Activated T-cell treated with anti-CD3 and anti-CD28 coated beads, Interleukin-2, amount 50 U/mL, for 72 hours (primary cell): ENCODE data around the gene BSG. TPM values are rescaled to one million over a fixed set of nuclear protein-coding genes. Genes with fewer than 3 reads are reported as not detected.

Experiments used
- ATAC-seq, 2 donors: fragments of 150-1000 bp; cut with Tn5 transposase; replicated peaks in 1 of 2; 2 replicates each; pipeline ENCODE4 v1.10.0; 2021; ENCODE audit warnings: moderate library complexity in 2 of 2, mild to moderate bottlenecking in 1 of 2
- DNase-seq, 2 donors: peaks; one replicate each; pipeline ENCODE4 v3.0.0; 2021 to 2022; ENCODE audit warnings: mixed read lengths in 1 of 2
- H3K27ac Mint-ChIP-seq: one replicate; pipeline ENCODE4 v1.8.0; 2022; ENCODE audit warnings: mild to moderate bottlenecking, moderate library complexity, mixed read lengths
- H3K27me3 Mint-ChIP-seq: one replicate; pipeline ENCODE4 v1.8.0; 2022; ENCODE audit warnings: low read depth, mixed read lengths
- H3K36me3 Mint-ChIP-seq, 2 donors: one replicate each; pipeline ENCODE4 v1.8.0; 2022; ENCODE audit warnings: mixed read lengths in 2 of 2, mild to moderate bottlenecking in 1 of 2; ENCODE audit not compliant: insufficient read depth in 2 of 2
- H3K4me1 Mint-ChIP-seq: one replicate; pipeline ENCODE4 v1.8.0; 2022; ENCODE audit warnings: low read depth, mixed read lengths
- H3K4me3 Mint-ChIP-seq, 2 donors: one replicate each; pipeline ENCODE4 v1.8.0; 2022; ENCODE audit warnings: mild to moderate bottlenecking in 2 of 2, mixed read lengths in 2 of 2, moderate library complexity in 2 of 2
- H3K9me3 Mint-ChIP-seq, 2 donors: one replicate each; pipeline ENCODE4 v1.8.0; 2022; ENCODE audit warnings: mixed read lengths in 2 of 2
- total RNA-seq, 2 donors: library from RNA; stranded (reverse); gene quantifications; one replicate each; pipeline ENCODE4 v1.2.3, GENCODE V29; 2022

BSG gene
- 100 to 1,000 TPM; 144 to 162 TPM for total RNA-seq

DNA sequence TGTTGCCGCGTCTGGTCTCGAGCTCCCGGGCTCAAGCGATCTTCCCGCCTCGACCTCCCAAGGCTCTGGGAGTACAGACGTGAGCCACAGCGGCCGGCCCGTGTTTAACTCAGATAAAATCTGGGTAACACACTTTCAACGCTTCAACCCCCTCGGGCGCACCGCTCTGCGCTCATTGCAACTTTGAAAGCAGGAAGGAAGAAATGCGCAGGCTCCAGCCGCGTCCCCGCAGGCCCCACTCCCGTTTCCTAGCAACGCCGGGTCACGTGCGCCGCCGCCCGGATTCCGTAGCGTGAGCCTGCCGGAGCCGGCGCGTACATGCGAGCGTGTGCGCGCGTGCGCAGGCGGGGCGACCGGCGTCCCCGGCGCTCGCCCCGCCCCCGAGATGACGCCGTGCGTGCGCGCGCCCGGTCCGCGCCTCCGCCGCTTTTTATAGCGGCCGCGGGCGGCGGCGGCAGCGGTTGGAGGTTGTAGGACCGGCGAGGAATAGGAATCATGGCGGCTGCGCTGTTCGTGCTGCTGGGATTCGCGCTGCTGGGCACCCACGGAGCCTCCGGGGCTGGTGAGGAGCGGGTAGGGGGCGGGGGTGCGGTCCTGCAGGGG lies at the start of gene BSG:
Gene BSG (plus strand): TSS at position 457 of the 603 bp plus-strand sequence. CDS start 39 bp downstream, at position 496.
- Mint-ChIP-seq H3K4me3 (peak within 1 kb of the TSS; percentile 89 to 97), H3K36me3 (no peaks in the 10 kb centered on the region), H3K27me3 (no peaks in the 10 kb centered on the region), H3K27ac (peak within 1 kb of the TSS; percentile 92), H3K4me1 (peaks cover 40% of the 10 kb centered on the region), H3K9me3 (no peaks in the 10 kb centered on the region)
- DNase-seq (peak; percentile 99), ATAC-seq (peak; percentile 88 to 89)

DNA sequence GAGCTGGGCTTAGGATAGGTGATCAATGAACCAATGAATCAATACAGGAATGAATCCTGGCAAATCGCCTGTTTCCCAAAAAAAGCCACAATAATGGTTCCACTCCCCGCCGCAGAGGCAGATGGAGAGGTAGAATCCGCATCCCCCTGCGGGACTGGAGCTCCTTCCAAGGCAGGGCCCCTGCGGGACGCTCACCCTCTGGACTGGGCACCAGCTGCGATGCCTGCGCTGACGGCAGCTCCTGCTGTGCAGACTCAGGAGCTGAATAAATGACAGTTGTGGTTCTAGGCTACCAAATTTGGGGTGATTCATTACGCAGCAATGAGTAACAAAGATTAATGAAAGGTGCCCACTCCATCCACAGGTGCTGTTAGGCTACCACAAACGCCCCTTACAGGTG lies 49.7 kb upstream of the BSG start:
- Mint-ChIP-seq H3K4me1 (no peaks in the 10 kb centered on the region), H3K27me3 (no peaks in the 10 kb centered on the region), H3K9me3 (no peaks in the 10 kb centered on the region), H3K27ac (no peak overlapping the region), H3K36me3 (no peaks in the 10 kb centered on the region), H3K4me3 (no peak overlapping the region)
- DNase-seq (no peak), ATAC-seq (no peak)

DNA sequence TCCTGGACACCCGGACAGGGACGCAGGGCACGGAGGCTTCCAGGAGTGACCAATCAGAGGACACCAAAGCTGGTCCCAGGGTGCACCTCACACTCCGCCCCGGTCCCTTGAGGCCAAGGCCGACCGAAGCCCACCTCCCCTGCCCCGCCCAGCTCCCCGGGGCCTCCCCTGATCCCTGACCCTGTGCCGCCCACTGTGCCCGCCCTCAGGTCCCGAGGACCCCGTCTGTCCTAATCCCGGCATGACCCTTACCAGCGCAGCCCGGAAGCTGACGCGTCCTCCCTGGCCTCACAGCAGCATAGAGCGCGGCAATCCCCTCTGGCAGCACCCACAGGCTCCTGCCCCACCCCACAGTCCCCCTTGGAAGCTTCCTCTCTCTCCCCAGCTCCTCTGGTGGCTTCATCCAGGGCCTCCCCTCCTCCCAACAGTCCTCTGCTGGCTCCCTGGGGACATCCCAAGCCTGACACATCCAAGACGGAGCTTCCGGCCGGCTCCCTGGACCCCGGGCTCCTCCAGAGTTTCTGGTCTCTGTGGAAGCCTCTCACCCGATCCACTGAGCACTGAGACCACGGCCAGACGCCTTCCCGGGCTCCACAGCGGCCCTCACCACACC lies 48.2 kb upstream of the BSG start:
- H3K4me1 Mint-ChIP-seq: peaks cover 5% of the 10 kb centered on the region

DNA sequence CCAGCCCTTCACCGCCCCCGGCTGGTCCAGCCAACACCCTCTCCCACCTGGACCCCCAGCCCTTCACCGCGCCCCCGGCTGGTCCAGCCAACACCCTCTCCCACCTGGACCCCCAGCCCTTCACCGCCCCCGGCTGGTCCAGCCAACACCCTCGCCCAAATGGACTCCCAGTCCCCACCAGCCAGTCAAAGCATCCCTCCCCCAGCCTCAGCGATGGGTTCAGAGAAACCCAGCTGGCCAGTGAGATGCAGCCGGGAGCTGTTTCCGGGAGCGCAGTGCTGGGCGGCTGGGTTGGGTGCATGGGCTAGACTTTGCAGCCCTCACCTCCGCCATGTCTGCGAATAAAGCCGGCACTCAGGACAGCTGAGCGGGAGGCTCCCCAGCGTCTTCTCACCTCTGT lies 47.4 kb upstream of the BSG start:
- Mint-ChIP-seq H3K4me3 (no peak overlapping the region), H3K27ac (no peak overlapping the region), H3K4me1 (peaks cover 5% of the 10 kb centered on the region)

More for the DNA sequence above, 48.2 kb upstream of the BSG start:
- Mint-ChIP-seq H3K36me3 (no peaks in the 10 kb centered on the region), H3K4me3 (no peak overlapping the region), H3K9me3 (no peaks in the 10 kb centered on the region), H3K27ac (no peak overlapping the region), H3K27me3 (no peaks in the 10 kb centered on the region)
- DNase-seq (no peak), ATAC-seq (no peak)

DNA sequence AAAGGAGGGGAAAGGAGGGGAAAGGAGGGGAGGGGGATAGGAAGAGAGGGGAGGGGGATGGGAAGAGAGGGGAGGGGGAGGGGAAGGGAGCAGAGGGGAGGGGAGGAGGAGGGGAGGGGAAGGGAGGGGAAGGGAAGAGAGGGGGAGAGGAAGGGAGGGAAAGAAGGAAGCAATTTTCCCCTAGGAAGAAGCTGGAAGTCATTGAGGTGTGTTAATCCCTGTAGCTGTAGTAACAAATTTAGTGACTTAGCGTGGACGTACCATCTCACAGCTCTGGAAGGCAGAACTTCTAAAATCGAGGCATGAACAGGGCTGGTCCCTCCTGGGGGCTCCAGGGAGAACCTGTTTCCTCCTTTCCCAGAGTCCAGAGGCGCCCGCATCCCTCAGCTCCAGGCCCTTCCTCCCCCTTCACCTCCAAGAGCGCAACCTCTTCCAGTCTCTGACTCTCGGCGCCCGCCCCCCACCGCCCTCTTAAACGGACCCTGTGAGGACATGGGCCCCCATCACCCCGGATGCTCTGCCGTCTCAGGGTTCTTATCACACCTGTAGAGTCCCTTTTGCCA lies 46.5 kb upstream of the BSG start:
- Mint-ChIP-seq H3K4me1 (peaks cover 5% of the 10 kb centered on the region), H3K9me3 (no peaks in the 10 kb centered on the region), H3K36me3 (no peaks in the 10 kb centered on the region), H3K4me3 (no peak overlapping the region), H3K27ac (no peak overlapping the region), H3K27me3 (no peaks in the 10 kb centered on the region)
- no peak for ATAC-seq
- no peak for DNase-seq

More for the DNA sequence above, 47.4 kb upstream of the BSG start:
- Mint-ChIP-seq H3K9me3 (no peaks in the 10 kb centered on the region), H3K27me3 (no peaks in the 10 kb centered on the region), H3K36me3 (no peaks in the 10 kb centered on the region)
- DNase-seq (no peak), ATAC-seq (peak in 1 of 2 donors; percentile 9)

DNA sequence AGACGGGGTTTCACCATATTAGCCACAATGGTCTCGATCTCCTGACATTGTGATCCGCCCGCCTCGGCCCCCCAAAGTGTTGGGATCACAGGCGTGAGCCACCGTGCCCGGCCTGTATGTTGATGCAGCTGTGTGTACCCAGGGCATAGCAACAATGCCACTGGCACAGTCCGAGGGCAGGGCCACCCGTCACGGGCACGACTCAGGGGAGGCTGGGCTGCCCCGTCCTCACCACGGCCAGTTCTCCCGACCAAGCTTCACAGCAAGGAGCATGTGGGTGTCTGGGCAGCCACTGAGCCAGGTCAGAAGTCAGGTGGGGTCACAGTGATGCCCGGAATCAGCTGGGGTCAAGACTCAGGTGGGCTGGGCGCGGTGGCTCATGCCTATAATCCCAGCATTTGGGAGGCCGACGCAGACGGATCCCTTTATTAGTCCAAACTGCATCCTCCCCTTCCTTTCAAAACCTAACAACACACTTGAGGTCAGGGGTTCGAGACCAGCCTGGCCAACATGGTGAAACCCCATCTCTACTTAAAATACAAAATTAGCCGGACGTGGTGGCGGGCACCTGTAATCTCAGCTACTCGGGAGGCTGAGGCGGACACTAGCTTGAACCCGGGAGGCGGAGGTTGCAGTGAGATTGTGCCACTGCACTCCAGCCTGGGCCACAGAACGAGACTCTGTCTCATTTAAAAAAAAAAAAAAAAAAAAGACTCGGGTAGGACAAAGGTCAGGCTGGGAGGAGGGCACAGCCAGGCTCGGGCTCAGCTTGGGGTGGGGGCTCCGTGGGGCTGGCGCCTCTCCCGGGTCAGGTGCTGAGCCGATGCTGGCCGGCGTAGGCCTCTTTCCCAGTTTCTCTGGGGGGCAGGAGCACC lies 42.0 kb upstream of the BSG start:
- Mint-ChIP-seq H3K27ac (peak overlapping the region; percentile 42), H3K4me3 (peak overlapping the region; percentile 78 to 84), H3K9me3 (no peaks in the 10 kb centered on the region), H3K27me3 (no peaks in the 10 kb centered on the region), H3K4me1 (peaks cover 20% of the 10 kb centered on the region), H3K36me3 (no peaks in the 10 kb centered on the region)
- ATAC-seq (no peak), DNase-seq (no peak)

DNA sequence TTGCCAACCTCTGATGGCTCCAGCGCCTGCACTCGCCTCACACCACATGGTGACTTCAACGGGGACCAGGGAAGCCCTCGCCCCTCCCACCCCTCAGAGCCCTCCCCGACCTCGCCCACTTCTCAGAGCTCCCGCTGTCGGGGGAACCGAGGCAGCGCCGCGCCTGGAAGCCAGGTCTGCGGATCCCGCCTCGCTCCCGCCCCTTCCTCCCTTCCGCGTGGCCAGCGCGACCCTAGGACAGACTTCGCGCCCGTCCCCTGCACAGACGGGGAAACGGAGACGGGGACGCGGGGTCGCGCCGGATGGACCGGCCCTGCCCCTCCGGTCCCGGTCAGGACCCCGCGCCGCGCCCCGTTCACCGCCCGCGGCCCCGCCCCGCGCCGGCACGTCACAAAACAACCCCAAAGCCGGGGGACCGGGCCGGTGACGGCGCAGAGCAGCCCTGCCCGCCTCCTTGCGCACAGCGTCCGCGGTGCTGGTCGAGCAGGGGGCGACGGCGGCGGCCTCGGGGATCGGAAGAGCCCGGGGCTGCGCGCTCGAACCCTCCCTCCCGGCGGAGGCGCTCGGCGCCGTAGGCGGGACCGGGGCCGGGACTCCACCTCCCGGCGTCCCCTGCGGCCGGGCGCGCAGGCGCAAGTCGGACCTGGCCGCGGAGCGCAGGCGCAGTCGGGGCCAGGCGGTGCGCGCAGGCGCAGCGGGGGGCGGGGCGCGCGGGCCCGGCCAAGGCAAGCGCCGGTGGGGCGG lies 41.2 kb upstream of the BSG start:
- peak overlapping the region; percentile 78 to 84 for H3K4me3 Mint-ChIP-seq
- H3K4me1 Mint-ChIP-seq: peaks cover 20% of the 10 kb centered on the region

DNA sequence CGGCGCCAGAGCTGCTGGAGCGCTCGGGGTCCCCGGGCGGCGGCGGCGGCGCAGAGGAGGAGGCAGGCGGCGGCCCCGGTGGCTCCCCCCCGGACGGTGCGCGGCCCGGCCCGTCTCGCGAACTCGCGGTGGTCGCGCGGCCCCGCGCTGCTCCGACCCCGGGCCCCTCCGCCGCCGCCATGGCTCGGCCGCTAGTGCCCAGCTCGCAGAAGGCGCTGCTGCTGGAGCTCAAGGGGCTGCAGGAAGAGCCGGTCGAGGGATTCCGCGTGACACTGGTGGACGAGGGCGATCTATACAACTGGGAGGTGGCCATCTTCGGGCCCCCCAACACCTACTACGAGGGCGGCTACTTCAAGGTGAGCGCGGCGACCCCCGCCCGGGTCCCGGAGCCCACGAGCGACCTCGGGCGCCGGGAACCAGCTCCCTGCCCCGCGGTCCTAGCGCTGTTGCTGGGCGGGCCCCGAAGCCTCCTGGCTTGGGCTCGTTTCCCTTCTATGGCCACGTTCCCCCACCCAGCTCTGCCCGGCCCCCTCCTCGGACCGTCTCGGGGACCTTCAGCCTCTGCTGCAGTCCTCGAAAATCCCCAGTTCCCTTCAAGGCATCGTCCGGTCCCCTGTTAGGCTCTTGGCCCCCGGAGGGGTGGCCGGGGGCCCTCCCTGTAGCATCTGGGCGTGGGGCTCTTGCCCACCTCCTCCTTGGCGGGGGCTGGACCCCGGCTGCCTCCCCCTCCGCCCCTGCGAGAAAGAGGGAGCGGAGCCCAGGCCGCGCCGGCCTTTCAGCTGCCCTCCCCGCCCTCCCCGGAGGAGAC lies 40.4 kb upstream of the BSG start, which contains the start of gene CDC34:
Gene CDC34 (plus strand): TSS at position 8 of the 808 bp plus-strand sequence. CDS start 172 bp downstream, at position 180.
- Mint-ChIP-seq H3K27ac (peak within 1 kb of the TSS; percentile 79), H3K4me1 (peaks cover 20% of the 10 kb centered on the region), H3K36me3 (no peaks in the 10 kb centered on the region), H3K4me3 (peak within 1 kb of the TSS; percentile 84 to 91), H3K27me3 (no peaks in the 10 kb centered on the region), H3K9me3 (no peaks in the 10 kb centered on the region)
- DNase-seq (no peak), ATAC-seq (peak; percentile 33 to 38)

More for the DNA sequence above, 41.2 kb upstream of the BSG start:
- Mint-ChIP-seq H3K36me3 (no peaks in the 10 kb centered on the region), H3K27me3 (no peaks in the 10 kb centered on the region), H3K27ac (peak overlapping the region; percentile 79), H3K9me3 (no peaks in the 10 kb centered on the region)
- DNase-seq (peak; percentile 88 to 97), ATAC-seq (peak; percentile 74 to 77)

DNA sequence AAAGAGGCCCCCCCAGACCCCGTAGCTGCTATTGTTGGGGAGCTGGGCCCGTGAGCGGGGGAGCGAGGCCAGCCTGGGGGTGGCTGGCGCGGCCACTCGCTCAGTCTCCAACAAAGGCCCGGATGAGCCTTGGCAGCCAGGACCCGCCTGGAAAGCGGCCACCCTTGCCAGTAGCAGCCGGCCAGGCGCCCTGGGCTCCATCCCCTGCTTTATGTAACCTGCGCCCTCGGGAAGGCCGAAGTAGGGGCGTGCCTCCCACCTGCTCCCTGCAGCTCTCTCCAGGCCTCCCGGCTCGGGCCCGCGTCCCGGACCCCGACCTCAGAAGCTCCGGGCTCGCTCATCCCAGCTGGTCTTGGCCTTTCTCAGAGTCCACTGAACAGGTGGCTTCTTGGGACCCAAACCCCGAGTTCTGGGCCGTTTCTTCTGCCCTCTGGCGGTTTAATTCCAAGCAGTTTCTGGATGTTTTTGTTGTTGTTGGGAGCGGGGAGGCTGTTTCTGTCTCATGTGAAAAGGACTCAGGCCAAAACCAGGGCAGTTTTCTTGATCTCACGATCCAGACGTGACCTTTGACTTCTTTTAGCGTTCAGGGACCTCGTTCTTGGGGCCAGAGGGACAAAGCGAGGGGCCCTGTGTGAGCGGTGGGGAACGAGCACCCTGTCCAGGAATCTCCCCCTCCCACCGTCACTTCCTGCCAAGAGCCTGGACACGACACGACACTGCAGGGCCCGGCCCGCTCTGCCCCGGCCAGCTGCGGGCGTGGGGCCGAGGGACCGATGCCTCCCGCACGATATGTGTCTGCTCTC lies 39.6 kb upstream of the BSG start:
- H3K27ac Mint-ChIP-seq: peak overlapping the region; percentile 18
- no peaks in the 10 kb centered on the region for H3K9me3 Mint-ChIP-seq
- DNase-seq (peak; percentile 47 to 50), ATAC-seq (peak in 1 of 2 donors; percentile 29)
- peaks cover 20% of the 10 kb centered on the region for H3K4me1 Mint-ChIP-seq
- H3K4me3 Mint-ChIP-seq: peak overlapping the region; percentile 84 to 91
- no peaks in the 10 kb centered on the region for H3K27me3 Mint-ChIP-seq
- H3K36me3 Mint-ChIP-seq: no peaks in the 10 kb centered on the region

DNA sequence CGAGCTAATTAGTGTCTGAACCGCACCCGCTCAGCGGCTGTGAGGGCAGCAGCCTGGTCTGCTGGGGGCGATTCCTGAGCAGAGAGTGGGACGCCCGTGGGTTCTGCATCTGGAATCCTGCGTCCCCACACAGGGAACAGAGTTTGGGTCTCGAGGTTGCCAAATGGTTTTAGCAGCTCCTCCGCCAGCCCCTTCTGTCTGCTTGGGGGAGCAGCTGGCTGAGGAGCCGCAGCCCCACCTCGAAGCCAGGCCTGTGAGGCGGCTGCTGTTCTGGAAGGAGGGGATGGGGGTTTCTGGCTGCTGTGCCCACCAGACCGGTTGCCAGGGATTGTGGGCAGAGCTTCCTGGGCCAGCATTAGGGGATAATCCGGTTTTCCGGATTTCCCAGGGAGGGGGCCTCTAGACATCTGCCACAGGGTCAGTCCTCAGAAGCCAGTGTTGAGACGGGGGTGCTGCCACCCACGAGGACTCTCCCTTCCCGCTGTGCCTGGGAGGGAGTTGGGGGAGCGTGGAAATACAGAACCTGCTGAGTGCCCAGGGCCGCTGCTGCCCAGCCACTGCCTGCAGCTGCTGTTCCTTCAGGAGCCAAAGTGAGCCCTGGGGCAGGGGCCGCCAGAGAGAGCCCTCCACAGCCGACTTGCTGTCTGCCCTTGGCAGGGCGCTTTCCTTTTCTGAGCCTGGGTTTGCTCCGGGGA lies 38.9 kb upstream of the BSG start:
- peaks cover 16% of the 10 kb centered on the region for H3K4me1 Mint-ChIP-seq

DNA sequence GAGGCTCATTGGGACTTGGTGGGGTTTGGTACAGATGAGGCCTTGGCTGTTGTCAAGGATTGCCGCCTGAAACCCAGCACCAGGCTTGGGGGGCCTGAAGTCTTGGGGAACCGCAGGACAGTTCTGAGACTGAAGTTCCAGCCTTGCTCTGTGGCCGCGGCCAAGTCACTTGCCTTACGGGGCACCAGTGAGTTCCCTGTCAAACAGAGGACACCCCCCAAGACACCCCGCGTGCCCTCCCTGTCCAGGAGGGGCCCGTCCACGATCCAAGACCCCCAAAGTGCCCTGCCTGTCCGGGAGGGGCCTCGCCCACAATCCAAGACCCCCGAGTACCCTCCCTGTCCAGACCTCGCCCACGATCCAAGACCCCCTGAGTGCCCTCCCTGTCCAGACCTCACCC lies 38.3 kb upstream of the BSG start:
- H3K4me1 Mint-ChIP-seq: peaks cover 15% of the 10 kb centered on the region
- no peak overlapping the region for H3K27ac Mint-ChIP-seq
- no peaks in the 10 kb centered on the region for H3K9me3 Mint-ChIP-seq
- DNase-seq: no peak
- peak overlapping the region; percentile 84 to 91 for H3K4me3 Mint-ChIP-seq
- H3K36me3 Mint-ChIP-seq: no peaks in the 10 kb centered on the region
- no peaks in the 10 kb centered on the region for H3K27me3 Mint-ChIP-seq
- ATAC-seq: no peak

More for the DNA sequence above, 38.9 kb upstream of the BSG start:
- ATAC-seq (no peak), DNase-seq (no peak)
- Mint-ChIP-seq H3K4me3 (peak overlapping the region; percentile 84 to 91), H3K27me3 (no peaks in the 10 kb centered on the region), H3K36me3 (no peaks in the 10 kb centered on the region), H3K9me3 (no peaks in the 10 kb centered on the region), H3K27ac (peak overlapping the region; percentile 18)
